PFSK-1 (cell line): ENCODE data around the gene EIF3L.
A peak's percentile ranks its signal among the peaks of the same experiment; 100 is the strongest.

ENCODE experiments used
- FOXP2 ChIP-seq: optimal IDR thresholded peaks from 2 replicates; pipeline ENCODE3; 2011; ENCODE audit warnings: borderline replicate concordance, control low read depth, inconsistent platforms; ENCODE audit not compliant: insufficient read depth; ENCODE audit errors: extremely low read length, extremely low read depth
- POLR2AphosphoS5 ChIP-seq: IDR thresholded peaks from 2 replicates; pipeline ENCODE4 v1.6.1; 2012; ENCODE audit warnings: low read depth, mild to moderate bottlenecking, control low read depth, low read length, moderate library complexity
- REST ChIP-seq, 2 experiments: IDR thresholded peaks; 2 replicates each; pipeline versions ENCODE4 v1.6.1 to v1.8.0; 2011 to 2012; ENCODE audit warnings: low read depth in 2 of 2, low read length in 2 of 2, control low read depth in 1 of 2, inconsistent platforms in 1 of 2, mild to moderate bottlenecking in 1 of 2, moderate library complexity in 1 of 2; ENCODE audit not compliant: insufficient read depth in 1 of 2
- SIN3A ChIP-seq: IDR thresholded peaks from 2 replicates; pipeline ENCODE4 v1.6.1; 2012; ENCODE audit warnings: mild to moderate bottlenecking, low read length, moderate library complexity, borderline replicate concordance; ENCODE audit not compliant: insufficient read depth
- TAF1 ChIP-seq: IDR thresholded peaks from 2 replicates; pipeline ENCODE4 v1.6.1; 2012; ENCODE audit warnings: low read length, control low read depth, borderline replicate concordance; ENCODE audit not compliant: insufficient read depth

Gene EIF3L

GRCh38 chr22:37811867-37812266 lies 37.4 kb upstream of the EIF3L start:
- TF ChIP-seq TAF1 (no peak), SIN3A (no peak), POLR2AphosphoS5 (no peak), FOXP2 (no peak), REST (IDR thresholded peaks at IDR 0.05; ENCODE audit: insufficient read depth in 1 of 2, low read depth in 2 of 2, low read length in 2 of 2) (no peak)

GRCh38 chr22:37812869-37813678 lies 36.1 kb upstream of the EIF3L start:
- no peak for TF ChIP-seq SIN3A
- TF ChIP-seq REST (IDR thresholded peaks at IDR 0.05; ENCODE audit: insufficient read depth in 1 of 2, low read depth in 2 of 2, low read length in 2 of 2): no peak
- no peak for TF ChIP-seq POLR2AphosphoS5
- no peak for TF ChIP-seq TAF1
- TF ChIP-seq FOXP2: no peak

GRCh38 chr22:37815593-37815992 lies 33.6 kb upstream of the EIF3L start:
- TF ChIP-seq FOXP2: no peak
- no peak for TF ChIP-seq POLR2AphosphoS5
- TF ChIP-seq SIN3A: no peak
- TF ChIP-seq REST (IDR thresholded peaks at IDR 0.05; ENCODE audit: insufficient read depth in 1 of 2, low read depth in 2 of 2, low read length in 2 of 2): no peak
- no peak for TF ChIP-seq TAF1

- TF ChIP-seq FOXP2: no peak
Observed at GRCh38 chr22:37816543-37817180, 32.6 kb upstream of the EIF3L start.

- TF ChIP-seq FOXP2: peak; percentile 83
- TF ChIP-seq SIN3A: no peak
Observed at GRCh38 chr22:37817705-37818408, 31.4 kb upstream of the EIF3L start.

GRCh38 chr22:37818409-37819104 lies 30.7 kb upstream of the EIF3L start:
- TF ChIP-seq REST (IDR thresholded peaks at IDR 0.05; ENCODE audit: insufficient read depth in 1 of 2, low read depth in 2 of 2, low read length in 2 of 2): no peak
- TF ChIP-seq TAF1: no peak
- TF ChIP-seq POLR2AphosphoS5: no peak
